Activated CD4-positive, alpha-beta T cell treated with anti-CD3 and anti-CD28 coated beads, Interleukin-10, Interleukin-2, amounts not matched to agents 100 ng/mL and 50 ng/mL, durations not matched to agents 16 hours and 8 hours (primary cell): ENCODE results near the gene ABCA9.
"Not testable (repeated sequence)": the region's sequence is repeated elsewhere in the genome, so short reads cannot be mapped to it uniquely, and the experiment has no call there.

Experiments used
- DNase-seq: peaks from one replicate; pipeline ENCODE4 v3.0.0-alpha.2; 2020

Gene ABCA9

DNA sequence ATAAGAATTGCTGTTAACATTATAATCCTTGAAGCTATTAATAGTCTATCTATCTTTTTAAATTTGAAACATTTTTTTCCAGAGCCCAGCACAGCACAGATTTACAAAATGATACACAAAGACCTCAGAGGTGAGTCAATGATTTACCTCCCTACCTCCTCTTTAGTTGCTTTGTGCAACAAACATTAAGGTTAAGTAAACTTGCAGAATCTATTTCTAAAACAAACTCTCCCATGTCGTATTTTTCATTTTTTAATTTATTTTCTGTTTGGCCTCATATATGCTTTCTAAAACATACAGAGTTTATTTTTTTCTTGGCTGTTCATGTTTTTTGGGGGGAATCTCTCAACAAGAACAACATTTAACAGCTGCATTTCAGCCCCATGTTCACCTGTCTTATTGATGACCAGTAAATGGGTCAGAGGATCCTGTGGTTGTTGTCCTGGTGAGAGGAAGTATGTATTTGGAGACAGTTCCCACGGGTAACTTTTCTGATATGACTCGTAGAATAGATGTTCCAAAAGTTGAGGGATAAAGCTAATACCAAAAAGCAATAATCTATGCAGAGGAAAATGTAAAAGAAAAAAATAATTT, 42.6 kb downstream of the ABCA9 start:
- DNase-seq = no peak

DNA sequence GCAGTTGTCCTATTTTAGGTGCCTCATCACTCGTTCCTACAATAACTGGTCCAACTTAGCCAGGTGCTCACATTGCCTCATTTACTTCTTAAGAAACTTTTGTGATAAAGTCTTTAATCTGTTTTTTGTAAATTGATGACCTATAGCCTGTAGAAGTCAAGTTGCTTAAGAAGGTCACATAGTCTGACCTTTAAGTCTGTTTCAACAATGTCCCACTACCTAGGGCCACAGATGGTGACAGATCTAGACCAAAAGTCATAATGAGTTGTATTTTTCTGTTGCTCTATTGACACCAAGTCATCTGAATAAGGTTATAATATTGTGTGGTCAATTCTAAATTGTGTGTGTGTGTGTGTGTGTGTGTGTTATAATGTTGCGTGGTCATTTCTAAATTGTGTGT, 45.1 kb downstream of the ABCA9 start:
- DNase-seq = no peak

DNA sequence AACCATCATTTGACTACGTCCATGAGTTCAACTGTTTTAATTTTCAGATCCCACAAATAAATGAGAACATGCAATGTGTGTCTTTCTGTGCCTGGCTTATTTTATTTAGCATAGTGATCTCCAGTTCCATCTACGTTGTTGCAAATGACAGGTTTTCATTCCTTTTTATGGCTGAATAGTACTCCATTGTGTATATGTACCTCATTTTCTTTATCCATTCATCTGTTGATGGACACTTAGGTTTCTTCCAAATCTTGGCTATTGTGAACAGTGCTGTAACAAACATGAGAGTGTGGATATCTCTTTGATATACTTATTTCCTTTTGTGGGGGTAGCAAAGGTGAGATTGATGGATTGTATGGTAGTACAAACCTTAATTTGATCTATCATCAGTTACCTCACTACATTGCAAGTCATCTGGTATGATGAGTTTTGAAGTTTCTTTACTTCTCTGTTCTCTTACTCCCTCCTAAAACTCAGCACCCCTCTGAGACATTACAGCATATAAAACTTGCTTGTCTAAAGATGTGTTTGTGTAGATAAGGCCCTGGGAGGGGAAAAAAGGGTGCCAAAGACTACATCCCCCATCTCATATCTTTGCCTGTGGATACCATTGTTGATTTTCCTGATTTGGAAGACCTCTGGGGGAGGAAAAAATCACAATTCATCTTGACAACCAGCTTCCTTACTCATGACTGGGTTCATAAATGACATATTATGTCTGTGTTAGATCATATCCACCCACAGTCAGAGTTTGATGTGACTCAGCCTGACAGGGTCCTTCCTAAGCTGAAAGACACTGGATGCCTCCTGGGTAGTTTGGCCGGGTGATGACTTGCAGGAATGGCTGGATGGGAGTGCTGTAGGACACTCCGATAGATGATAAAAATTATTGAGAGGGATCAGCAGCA, 47.6 kb downstream of the ABCA9 start:
- no peak for DNase-seq

DNA sequence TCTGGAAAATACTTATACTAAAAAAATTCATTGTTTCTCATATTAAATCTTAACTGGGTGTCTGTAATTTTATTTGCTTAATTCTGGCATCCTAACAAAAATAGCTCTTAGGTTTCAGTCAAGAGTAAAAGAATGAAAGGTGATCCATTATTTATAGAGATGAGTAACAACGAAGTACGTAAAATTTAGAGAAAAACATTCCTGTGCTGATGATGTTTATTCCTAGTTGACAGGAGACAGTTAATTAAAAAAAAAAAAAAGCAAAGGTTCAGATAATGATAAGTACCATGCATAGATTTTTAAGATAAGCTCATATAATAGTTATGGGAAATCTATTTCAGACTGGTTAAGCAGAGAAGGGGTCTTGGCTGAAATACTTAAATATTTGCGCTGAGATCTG, 50.8 kb downstream of the ABCA9 start:
- DNase-seq = no peak

DNA sequence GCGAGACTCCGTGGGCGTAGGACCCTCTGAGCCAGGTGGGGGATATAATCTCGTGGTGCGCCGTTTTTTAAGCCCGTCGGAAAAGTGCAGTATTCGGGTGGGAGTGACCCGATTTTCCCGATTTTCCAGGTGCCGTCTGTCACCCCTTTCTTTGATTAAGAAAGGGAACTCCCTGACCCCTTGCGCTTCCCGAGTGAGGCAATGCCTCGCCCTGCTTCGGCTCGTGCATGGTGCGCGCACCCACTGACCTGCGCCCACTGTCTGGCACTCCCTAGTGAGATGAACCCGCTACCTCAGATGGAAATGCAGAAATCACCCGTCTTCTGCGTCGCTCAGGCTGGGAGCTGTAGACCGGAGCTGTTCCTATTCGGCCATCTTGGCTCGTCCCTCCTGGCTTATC, 56.0 kb downstream of the ABCA9 start:
- not testable (repeated sequence) for DNase-seq

DNA sequence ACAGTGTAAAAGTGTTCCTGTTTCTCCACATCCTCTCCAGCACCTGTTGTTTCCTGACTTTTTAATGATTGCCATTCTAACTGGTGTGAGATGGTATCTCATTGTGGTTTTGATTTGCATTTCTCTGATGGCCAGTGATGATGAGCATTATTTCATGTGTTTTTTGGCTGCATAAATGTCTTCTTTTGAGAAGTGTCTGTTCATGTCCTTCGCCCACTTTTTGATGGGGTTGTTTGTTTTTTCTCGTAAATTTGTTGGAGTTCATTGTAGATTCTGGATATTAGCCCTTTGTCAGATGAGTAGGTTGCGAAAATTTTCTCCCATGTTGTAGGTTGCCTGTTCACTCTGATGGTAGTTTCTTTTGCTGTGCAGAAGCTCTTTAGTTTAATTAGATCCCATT, 61.0 kb downstream of the ABCA9 start:
- not testable (repeated sequence) for DNase-seq

DNA sequence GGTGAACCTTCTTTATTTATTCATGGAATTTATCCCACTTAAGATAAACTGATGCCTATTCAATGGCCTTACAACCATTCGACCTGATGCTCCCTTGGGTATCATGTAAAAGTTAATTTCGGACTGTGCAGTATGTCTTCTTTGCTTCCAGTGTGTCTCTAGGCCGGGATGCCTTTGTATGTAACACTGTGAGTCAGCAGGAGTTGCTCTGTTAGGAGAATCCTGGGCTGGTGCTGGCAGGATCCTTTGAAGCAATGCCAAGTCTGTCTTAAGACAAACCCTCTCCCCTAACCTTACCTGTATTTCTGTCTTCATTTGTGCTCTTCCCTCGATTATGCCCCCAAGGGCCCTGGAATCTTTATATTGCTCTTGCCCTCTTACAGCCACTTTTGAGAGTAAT, 67.6 kb downstream of the ABCA9 start:
- DNase-seq = no peak

DNA sequence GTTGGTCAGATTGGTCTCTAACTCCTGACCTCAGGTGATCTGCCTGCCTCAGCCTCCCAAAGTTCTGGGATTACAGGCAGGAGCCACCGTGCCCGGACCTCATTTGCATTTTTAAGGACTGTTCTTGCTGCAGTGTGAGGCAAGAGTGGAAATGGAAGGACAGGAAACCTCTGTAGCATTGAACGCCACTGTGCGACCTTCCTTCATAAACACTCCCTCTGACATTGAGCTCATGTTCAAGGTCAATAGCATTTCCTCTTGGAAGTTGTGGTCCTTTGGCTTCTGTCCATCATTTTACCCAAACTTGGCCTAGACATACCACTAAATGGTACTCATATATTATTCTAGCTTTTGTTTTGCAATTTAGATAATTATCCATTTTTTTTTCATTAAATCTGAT, 72.8 kb downstream of the ABCA9 start:
- DNase-seq = no peak

DNA sequence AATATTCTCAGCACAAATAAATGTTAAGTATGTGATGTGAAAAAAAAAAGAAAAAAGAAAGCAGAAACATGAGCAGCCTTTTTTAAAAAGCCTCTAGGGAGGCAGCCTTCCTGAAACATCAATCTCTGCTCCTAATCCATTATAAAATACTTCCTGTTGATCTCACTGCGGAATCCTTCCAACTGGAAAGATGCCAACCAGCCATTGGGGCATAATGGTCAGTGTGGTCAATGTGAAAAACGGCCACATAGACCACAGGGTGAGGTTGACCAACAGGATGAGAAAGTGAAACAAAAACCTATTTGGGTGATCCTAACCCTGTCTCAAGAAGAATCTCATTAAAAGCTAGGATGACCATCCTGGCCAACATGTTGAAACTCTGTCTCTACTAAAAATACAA, 79.4 kb downstream of the ABCA9 start:
- no peak for DNase-seq

DNA sequence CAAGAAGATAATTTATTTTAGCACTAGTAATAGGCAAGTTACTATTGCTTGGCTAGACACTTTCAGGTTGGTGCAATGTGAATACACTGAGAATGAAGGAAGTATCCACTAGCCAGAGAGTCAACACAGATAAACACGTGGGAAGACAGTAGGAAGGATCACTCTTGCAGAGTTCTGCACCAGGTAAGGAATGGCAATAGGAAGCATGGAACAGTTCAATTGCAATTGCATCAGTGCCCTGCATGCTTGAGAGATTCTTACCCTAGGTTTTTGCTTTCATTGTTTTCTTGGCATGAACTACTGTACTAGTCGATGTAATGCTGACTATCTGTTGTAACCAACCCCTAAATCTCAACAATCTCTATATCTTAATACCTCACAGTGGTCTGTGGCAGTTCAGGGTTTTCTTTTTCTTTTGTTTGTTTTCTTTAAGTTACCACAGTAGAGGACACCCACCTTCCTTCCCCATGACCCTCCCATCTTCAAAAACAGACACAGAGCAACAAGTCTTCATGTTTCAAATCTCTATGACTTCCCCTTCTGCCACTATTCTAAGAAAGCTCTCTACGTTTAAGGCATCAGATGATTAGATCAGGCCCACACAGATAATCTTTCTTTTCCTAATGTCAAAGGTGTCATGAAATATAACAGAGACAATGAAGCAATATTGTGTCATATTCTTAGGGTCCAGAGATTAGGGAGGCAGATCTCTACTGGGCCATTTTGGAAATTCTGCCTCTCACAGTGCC, 87.5 kb downstream of the ABCA9 start:
- no peak for DNase-seq

DNA sequence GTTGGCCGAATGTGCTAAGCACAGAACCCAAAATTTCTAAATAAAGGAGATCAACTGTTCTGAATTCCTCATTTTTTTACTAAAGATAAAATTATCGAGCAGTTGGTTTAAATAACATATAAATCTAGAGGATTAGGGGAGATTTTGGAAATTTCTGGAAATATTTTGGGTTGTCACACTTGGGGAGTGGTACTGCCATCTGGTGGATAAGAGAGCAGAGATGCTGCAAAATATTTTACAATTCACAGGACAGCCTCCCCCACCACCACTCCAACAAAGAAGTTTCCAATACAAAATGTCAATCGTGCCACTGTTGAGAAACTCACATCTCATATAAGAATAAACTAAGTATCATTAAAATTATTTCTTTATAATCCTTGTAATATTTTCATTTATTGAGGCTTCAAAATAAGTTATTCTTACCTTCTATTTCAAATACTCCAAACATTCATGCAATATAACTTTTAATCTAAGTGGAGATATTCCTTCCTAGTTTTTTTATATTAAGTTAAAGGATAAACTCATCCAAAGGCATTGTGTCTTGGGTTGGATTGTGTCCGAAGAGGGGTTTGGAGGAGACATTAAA, 88.5 kb downstream of the ABCA9 start:
- no peak for DNase-seq

DNA sequence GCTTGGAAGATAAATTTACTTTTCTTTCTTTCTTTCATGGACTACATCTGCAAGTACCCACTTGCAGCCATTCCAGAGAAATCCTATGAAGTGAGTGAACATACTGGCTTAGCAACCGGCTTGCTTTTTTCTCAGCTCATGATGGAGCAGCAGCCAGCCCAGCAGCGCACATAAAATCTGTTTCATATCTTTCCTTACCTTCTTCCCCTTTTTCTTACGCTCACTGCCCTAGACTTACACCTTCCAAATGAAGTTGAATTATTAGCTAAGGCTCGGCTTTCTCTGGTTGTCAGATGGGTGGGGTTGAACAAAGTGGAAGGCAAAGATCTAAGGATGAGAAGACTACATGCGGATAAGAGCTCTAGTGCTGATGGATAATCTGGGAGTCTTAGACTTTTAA, 91.6 kb downstream of the ABCA9 start:
- DNase-seq = no peak

DNA sequence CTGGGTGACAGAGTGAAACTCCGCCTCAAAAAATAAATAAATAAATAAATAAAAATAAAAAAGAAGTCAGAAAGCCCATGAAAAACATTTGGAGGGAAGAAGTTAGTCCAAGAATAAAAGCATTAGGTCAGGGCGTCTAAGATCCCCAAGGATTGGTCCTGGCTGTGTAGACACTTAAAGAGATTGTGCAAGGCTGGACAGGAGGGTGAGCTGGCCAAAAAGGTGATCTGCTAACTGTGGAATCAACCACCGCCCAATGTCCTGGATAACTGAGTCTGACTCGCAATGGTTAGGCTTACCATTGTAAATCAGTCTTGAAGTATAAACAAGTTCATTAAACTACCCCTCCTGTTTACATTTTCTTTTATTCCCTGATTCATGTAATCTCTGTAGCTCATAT, 96.8 kb downstream of the ABCA9 start:
- DNase-seq = no peak

DNA sequence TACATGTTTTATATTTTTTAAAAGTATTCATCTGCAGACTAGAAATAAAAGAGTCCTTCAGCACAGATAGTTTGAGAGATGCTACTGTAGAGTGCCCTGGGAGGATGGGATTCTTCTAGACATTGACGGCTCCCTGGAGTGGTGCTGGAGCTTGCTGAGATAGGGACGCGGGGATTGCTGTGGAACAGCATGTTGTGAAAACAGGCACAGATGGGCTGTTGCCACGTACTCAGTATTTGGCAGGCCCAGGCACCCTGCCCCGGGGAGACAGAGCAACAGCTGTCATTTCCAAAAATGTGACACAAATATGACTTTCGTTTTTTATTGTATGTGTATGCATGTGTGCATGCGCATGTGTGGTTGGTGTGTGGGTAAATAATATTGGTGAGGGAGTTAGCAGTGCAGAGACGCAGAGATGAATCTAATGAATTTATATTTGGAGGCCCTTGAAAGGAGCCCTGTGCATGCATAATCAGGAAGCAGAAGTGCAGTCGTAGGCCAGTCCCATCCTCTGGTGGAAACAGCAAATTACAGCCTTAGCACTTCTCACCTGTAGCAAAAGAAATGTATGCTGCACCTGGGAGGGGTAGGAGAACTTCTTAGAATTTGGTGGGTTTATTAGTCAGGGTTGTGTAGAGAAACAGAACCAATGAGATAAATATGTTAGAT, 99.4 kb downstream of the ABCA9 start:
- no peak for DNase-seq

DNA sequence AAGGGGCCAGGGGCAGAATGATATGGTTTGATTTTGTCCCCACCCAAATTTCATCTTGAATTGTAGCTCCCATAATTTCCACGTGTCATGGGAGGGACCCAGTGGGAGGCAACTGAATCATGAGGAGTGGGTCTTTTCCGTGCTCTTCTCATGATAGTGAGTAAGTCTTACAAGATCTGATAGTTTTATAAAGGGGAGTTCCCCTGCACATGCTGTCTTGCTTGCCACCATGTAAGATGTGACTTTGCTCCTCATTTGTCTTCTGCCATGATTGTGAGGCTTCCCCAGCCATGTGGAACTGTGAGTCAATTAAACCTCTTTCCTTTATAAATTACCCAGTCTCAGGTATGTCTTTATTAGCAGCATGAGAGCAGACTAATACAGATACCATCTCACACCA, 101.6 kb downstream of the ABCA9 start:
- not testable (repeated sequence) for DNase-seq

DNA sequence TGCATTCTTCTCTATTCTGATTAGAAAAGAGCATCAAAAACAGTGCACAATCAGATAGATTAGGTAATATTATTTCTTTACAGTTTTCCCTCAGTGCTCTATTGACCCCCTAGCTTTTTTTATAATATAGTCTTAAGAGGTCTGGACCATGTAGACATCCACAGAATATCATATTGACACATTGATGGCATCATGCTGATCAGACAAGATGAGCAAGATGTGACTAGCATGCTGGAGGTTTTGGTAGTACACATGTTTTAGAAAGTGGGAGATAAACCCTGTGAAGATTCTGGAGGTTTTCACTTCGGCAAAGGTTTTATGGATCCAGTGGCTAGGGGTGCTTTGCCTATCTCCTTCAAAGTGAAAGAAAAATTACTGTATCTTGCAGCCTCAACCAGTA, 102.8 kb downstream of the ABCA9 start:
- no peak for DNase-seq

DNA sequence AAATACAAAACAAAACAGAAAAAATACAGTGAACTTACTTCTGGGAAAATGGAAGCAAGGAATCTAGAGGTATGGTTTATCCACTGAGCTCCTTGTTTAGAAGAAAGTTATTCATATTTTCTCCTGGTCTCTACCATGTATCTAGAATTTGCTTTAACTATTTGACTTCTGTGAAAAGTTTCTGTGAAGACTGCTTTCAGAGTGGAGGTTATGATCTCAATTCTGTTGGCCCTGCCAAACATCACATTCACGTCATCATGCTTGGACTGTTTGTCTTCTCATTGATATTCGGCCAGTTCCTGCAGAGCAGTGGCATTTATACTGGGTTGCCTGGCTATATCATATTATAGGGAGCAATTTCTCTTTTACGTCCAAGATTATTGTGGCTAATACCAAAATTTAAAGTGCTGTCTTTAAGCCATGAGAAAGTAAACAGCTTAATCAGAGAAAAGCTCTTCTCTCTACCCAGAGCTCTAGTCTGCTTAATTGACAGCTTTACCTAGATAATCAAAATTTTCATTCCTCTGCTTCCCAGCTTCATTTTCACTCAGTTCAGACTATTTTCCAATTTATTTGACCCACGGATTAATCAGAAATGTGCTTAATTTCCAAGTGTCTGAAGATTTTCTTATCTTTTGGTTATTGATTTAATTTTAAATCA, 105.4 kb downstream of the ABCA9 start, which contains the start of gene ABCA8:
TSS of gene ABCA8 (minus strand) at position 212 of the 661 bp plus-strand sequence. CDS start 13,358 bp downstream, outside the sequence.
- DNase-seq = no peak

DNA sequence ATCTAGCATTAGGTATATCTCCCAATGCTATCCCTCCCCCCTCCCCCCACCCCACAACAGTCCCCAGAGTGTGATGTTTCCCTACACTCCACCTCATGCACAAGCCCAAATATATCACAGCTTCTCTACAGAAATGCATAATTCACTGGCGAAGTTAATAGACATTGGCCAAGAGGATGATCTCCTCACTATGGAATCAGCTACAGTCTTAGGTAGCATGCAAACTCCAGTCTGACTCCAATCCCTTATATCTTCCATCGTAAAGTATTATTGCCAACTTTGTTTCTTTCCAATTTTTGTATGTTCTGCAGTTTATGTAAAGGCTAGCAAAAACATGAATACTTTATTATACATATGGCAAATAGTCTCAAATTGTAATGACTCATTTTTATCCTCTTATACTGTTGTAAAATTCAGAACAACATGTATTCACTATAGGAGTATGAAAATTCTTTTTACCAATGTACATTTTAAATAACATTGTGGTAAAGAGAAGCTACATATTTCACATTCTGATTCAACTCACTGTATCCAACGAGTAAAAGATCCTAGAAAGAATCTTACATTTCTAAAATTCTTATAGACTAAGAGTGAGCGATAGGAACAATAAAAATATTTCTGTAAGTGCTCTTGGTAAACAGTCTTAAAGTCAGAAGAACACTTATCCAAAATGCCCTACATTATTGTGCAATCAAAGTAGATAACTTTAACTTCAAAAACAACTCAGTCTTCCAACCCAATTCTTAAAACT, 106.4 kb downstream of the ABCA9 start:
- DNase-seq = no peak

DNA sequence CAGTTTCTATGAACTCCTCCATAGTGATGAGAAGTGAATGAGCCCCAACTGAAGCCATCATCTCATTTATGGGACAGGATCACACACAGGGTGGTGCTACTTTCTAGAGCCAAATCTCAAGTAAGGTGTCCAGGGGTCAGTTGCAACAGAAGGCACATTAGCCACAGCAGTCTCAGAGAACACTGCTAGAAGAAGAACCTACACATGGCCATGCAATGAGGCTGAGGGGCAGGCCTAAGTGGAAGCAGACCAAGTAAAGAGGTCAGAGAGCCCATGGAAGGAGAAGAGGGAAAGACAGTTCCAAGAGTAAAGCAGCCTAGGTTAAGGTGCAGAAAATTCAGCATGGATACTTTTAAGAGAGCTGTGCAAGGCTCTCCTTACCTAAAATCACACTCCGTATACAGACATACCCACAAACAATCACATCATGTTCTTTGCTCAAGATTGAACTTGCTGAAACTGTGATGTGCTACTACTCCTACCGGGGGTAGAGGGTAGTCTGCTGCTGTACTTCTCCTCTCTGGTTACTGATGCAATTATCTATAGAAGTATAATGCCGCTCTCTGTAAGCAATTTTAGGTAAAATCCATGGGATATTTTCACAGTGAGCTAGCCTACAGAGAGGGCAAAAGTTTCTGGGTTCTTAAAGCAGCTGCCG, 107.3 kb downstream of the ABCA9 start:
- DNase-seq = no peak

DNA sequence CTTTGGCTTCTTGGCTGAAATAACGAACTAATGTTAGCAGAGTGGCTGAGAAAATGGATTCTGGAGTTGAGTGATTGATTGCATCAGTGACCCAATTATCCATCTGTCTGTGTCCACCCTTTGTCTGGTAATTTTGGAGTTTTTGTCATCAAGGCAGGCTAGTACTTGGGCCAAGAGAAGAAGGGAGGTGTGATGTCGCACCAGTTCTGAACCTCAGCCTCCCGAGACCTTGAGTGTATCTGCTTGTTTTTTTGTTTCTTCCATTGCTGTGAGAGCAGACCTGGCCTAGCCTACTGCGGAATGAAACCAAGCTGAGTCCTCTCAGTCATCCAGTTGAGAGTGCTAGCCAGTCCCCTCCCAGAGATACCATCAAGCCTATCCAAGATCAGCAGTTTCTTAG, 110.0 kb downstream of the ABCA9 start:
- DNase-seq = no peak

DNA sequence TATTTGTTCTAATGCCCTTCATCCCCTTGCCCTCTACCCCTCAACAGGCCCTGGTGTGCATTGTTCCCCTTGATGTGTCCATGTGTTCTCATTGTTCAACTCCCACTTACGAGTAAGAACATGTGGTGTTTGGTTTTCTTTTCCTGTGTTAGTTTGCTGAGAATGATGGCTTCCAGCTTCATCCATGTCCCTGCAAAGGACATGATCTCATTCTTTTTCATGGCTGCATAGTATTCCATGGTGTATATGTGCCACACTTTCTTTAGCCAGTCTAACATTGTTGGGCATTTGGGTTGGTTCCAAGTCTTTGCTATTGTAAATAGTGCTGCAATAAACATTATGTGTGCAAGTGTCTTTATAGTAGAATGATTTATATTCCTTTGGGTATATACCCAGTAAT, 112.9 kb downstream of the ABCA9 start:
- not testable (repeated sequence) for DNase-seq
